Naive thymus-derived CD4-positive, alpha-beta T cell (primary cell): Measurements from ENCODE around the gene ELK4. TPM values are rescaled to one million over a fixed set of nuclear protein-coding genes. Genes with fewer than 3 reads are reported as not detected.

Source experiments
- ATAC-seq: fragments of 150-1000 bp; cut with Tn5 transposase; 2 replicates; pipeline ENCODE4 v1.10.0; 2021; ENCODE audit warnings: mild to moderate bottlenecking, moderate library complexity
- CTCF ChIA-PET: fragments of 350-600 bp; sonication (Branson Sonifier 250); formaldehyde crosslinking; loops from one replicate; lab custom pipeline; 2021; ENCODE audit warnings: antibody characterized with exemption; lab: Charles Lee
- POLR2A ChIA-PET: fragments of 350-600 bp; sonication (Branson Sonifier 250); formaldehyde crosslinking; loops from one replicate; lab custom pipeline; 2021; ENCODE audit warnings: antibody characterized with exemption, inconsistent platforms; lab: Charles Lee
- DNase-seq, 9 donors: peaks; one replicate each; pipeline versions ENCODE4 v3.0.0 to v3.0.0-alpha.2; 2020 to 2022; ENCODE audit warnings: mixed read lengths in 1 of 9
- H3K27ac ChIP-seq: one replicate; pipeline ENCODE4 v1.7.0; 2013; ENCODE audit warnings: mild to moderate bottlenecking, low read depth, low read length, moderate library complexity
- H3K27me3 ChIP-seq, 2 donors: one replicate each; pipeline ENCODE4 v1.7.0; 2013; ENCODE audit warnings: low read length in 2 of 2, mild to moderate bottlenecking in 2 of 2, moderate library complexity in 2 of 2; ENCODE audit not compliant: control insufficient read depth in 2 of 2, insufficient read depth in 2 of 2
- H3K36me3 ChIP-seq, 3 experiments: 1 replicate in 2 of 3; 2 replicates in 1 of 3; pipeline ENCODE4 v1.7.0; 2013; ENCODE audit warnings: low read length in 3 of 3, mild to moderate bottlenecking in 3 of 3, moderate library complexity in 1 of 3; ENCODE audit not compliant: insufficient read depth in 3 of 3, control insufficient read depth in 2 of 3
- H3K4me1 ChIP-seq, 2 donors: one replicate each; pipeline ENCODE4 v1.7.0; 2013; ENCODE audit warnings: low read length in 2 of 2, mild to moderate bottlenecking in 2 of 2, moderate library complexity in 1 of 2; ENCODE audit not compliant: control insufficient read depth in 2 of 2, insufficient read depth in 2 of 2
- H3K4me3 ChIP-seq: 2 replicates; pipeline ENCODE4 v1.7.0; 2013; ENCODE audit warnings: mild to moderate bottlenecking, low read length
- H3K9me3 ChIP-seq, 3 experiments: 1 replicate in 2 of 3; 2 replicates in 1 of 3; pipeline ENCODE4 v1.7.0; 2013; ENCODE audit warnings: low read length in 3 of 3; ENCODE audit not compliant: control insufficient read depth in 2 of 3
- H3K27ac Mint-ChIP-seq, 9 donors: one replicate each; pipeline ENCODE4 v1.8.0; 2020 to 2022; ENCODE audit warnings: mixed read lengths in 9 of 9, mild to moderate bottlenecking in 8 of 9, moderate library complexity in 5 of 9, inconsistent platforms in 2 of 9
- H3K27me3 Mint-ChIP-seq, 5 donors: one replicate each; pipeline ENCODE4 v1.8.0; 2021 to 2022; ENCODE audit warnings: mixed read lengths in 5 of 5, mild to moderate bottlenecking in 1 of 5
- H3K36me3 Mint-ChIP-seq, 5 donors: one replicate each; pipeline ENCODE4 v1.8.0; 2020 to 2022; ENCODE audit warnings: mixed read lengths in 5 of 5, mild to moderate bottlenecking in 3 of 5, inconsistent platforms in 1 of 5
- H3K4me1 Mint-ChIP-seq, 7 donors: one replicate each; pipeline ENCODE4 v1.8.0; 2020 to 2022; ENCODE audit warnings: mixed read lengths in 7 of 7, mild to moderate bottlenecking in 3 of 7, inconsistent platforms in 1 of 7
- H3K4me3 Mint-ChIP-seq, 10 donors: one replicate each; pipeline ENCODE4 v1.8.0; 2020 to 2022; ENCODE audit warnings: mild to moderate bottlenecking in 10 of 10, mixed read lengths in 10 of 10, moderate library complexity in 6 of 10, inconsistent platforms in 2 of 10
- H3K9me3 Mint-ChIP-seq, 11 donors: one replicate each; pipeline ENCODE4 v1.8.0; 2020 to 2022; ENCODE audit warnings: mixed read lengths in 11 of 11, mild to moderate bottlenecking in 4 of 11, inconsistent platforms in 1 of 11, moderate library complexity in 1 of 11
- intact Hi-C, 2 donors: fragments of 100-400 bp; cut with micrococcal nuclease; formaldehyde crosslinking; loops; one replicate each; pipeline ENCODE4 v1.15.1; 2023
- polyA plus RNA-seq, 2 donors: library from polyadenylated mRNA; unstranded; fragments of 300-500 nt; fragmentation: Illumina TruSeq; gene quantifications; one replicate each; pipeline ENCODE4 v1.2.3, GENCODE V29; 2021
- total RNA-seq, 6 experiments: library from RNA in 5 of 6; stranded (reverse) in 5 of 6; gene quantifications; 1 replicate in 5 of 6; 2 replicates in 1 of 6; pipeline ENCODE4 v1.2.3 and lab custom pipeline; 2021 to 2026

ELK4 gene
- total and polyA plus RNA-seq, 7 experiments from 2014 or later = 4.0 to 250 (median 123) TPM

- Histone ChIP-seq H3K27me3 (no peaks in the 10 kb centered on the region), H3K36me3 (peaks cover 0 to 35% (median 0%) of the 10 kb centered on the region in 3 experiments), H3K4me3 (no peak overlapping the region), H3K27ac (no peak overlapping the region), H3K9me3 (no peaks in the 10 kb centered on the region), H3K4me1 (peaks cover 3 to 14% of the 10 kb centered on the region in 2 donors)
- ChIA-PET CTCF (interaction anchor here (12.7 kb wide), 1 partner anchor 62 kb away, joined by 315 read pairs; no protein-coding TSS in a partner anchor), POLR2A (no interaction called here)
- Mint-ChIP-seq H3K36me3 (peaks cover 5 to 39% (median 22%) of the 10 kb centered on the region in 5 donors), H3K27ac (peak overlapping the region in 7 of 9 donors; percentile 56 to 99 (median 81)), H3K27me3 (no peaks in the 10 kb centered on the region), H3K4me1 (peaks cover 15 to 57% (median 43%) of the 10 kb centered on the region in 7 donors), H3K4me3 (no peak overlapping the region), H3K9me3 (no peaks in the 10 kb centered on the region)
- intact Hi-C loops = no loop called here
- ATAC-seq (no peak), DNase-seq (peak in 1 of 9 donors; percentile 6)
Observed at GRCh38 chr1:205596876-205597275, 34.9 kb downstream of the ELK4 start.

- H3K27ac ChIP-seq = peak overlapping the region; percentile 85
- H3K27me3 Mint-ChIP-seq = no peaks in the 10 kb centered on the region
- intact Hi-C loops = loop anchor here in 1 of 2 donors (2.0 kb wide), 1 partner anchor 15 kb away; no protein-coding TSS in a partner anchor
- ChIA-PET CTCF (interaction anchor here (0.6 to 12.7 kb wide), 3 partner anchors 35 to 63 kb away, joined by 3 to 315 read pairs (median 3); partner anchors contain the start of gene ELK4), POLR2A (interaction anchor here (0.8 to 9.4 kb wide), 2 partner anchors 13 to 35 kb away, joined by 3 to 290 read pairs; partner anchors contain the start of gene ELK4)
- no peaks in the 10 kb centered on the region for H3K9me3 Mint-ChIP-seq
- peaks cover 19 to 63% (median 50%) of the 10 kb centered on the region in 7 donors for H3K4me1 Mint-ChIP-seq
- peaks cover 5 to 39% (median 22%) of the 10 kb centered on the region in 5 donors for H3K36me3 Mint-ChIP-seq
- H3K27me3 ChIP-seq = no peaks in the 10 kb centered on the region
- H3K9me3 ChIP-seq = no peaks in the 10 kb centered on the region
- peaks cover 8 to 23% of the 10 kb centered on the region in 2 donors for H3K4me1 ChIP-seq
- H3K27ac Mint-ChIP-seq = peak overlapping the region; percentile 54 to 99 (median 96)
- DNase-seq (peak in 1 of 9 donors; percentile 15), ATAC-seq (no peak)
- H3K4me3 ChIP-seq = no peak overlapping the region
- H3K36me3 ChIP-seq = peaks cover 0 to 33% (median 0%) of the 10 kb centered on the region in 3 experiments
- no peak overlapping the region for H3K4me3 Mint-ChIP-seq
Observed at GRCh38 chr1:205595861-205596260, 36.0 kb downstream of the ELK4 start.

- H3K4me1 ChIP-seq = peaks cover 8 to 28% of the 10 kb centered on the region in 2 donors
- intact Hi-C loops = loop anchor here in 1 of 2 donors (2.0 kb wide), 1 partner anchor 15 kb away; no protein-coding TSS in a partner anchor
- peaks cover 0 to 31% (median 0%) of the 10 kb centered on the region in 3 experiments for H3K36me3 ChIP-seq
- CTCF ChIA-PET = interaction anchor here (0.6 to 12.7 kb wide), 3 partner anchors 36 to 64 kb away, joined by 3 to 315 read pairs (median 3); partner anchors contain the start of gene ELK4
- H3K27me3 ChIP-seq = no peaks in the 10 kb centered on the region
- Mint-ChIP-seq H3K36me3 (peaks cover 5 to 35% (median 22%) of the 10 kb centered on the region in 5 donors), H3K27ac (peak overlapping the region; percentile 54 to 99 (median 96)), H3K9me3 (no peaks in the 10 kb centered on the region), H3K4me3 (no peak overlapping the region), H3K27me3 (no peaks in the 10 kb centered on the region), H3K4me1 (peaks cover 19 to 63% (median 53%) of the 10 kb centered on the region in 7 donors)
- ATAC-seq (no peak), DNase-seq (peak in 1 of 9 donors; percentile 7)
- no peak overlapping the region for H3K4me3 ChIP-seq
- POLR2A ChIA-PET = interaction anchor here (0.8 to 9.4 kb wide), 3 partner anchors 14 to 35 kb away, joined by 3 to 290 read pairs (median 4); partner anchors contain the start of gene ELK4
- H3K27ac ChIP-seq = peak overlapping the region; percentile 85
- no peaks in the 10 kb centered on the region for H3K9me3 ChIP-seq
Observed at GRCh38 chr1:205595435-205595834, 36.4 kb downstream of the ELK4 start.

GRCh38 chr1:205594846-205595245 lies 37.0 kb downstream of the ELK4 start:
- no peaks in the 10 kb centered on the region for H3K27me3 ChIP-seq
- peaks cover 8 to 32% of the 10 kb centered on the region in 2 donors for H3K4me1 ChIP-seq
- ChIA-PET CTCF (interaction anchor here (0.7 to 12.7 kb wide), 5 partner anchors 36 to 322 kb away, joined by 3 to 315 read pairs (median 5); partner anchors contain the start of gene ELK4), POLR2A (interaction anchor here (0.8 to 9.4 kb wide), 3 partner anchors 14 to 36 kb away, joined by 3 to 290 read pairs (median 4); partner anchors contain the start of gene ELK4)
- intact Hi-C loops = loop anchor here in 1 of 2 donors (2.0 to 5.0 kb wide), 3 partner anchors 16 to 473 kb away; partner anchors contain the start of gene RBBP5
- no peak for ATAC-seq
- Mint-ChIP-seq H3K9me3 (no peaks in the 10 kb centered on the region), H3K4me1 (peaks cover 19 to 65% (median 59%) of the 10 kb centered on the region in 7 donors), H3K27ac (peak overlapping the region; percentile 10 to 99 (median 96)), H3K4me3 (peak overlapping the region in 7 of 10 donors; percentile 33 to 94 (median 56)), H3K27me3 (no peaks in the 10 kb centered on the region), H3K36me3 (peaks cover 4 to 32% (median 22%) of the 10 kb centered on the region in 5 donors)
- H3K4me3 ChIP-seq = no peak overlapping the region
- H3K36me3 ChIP-seq = peaks cover 0 to 25% (median 0%) of the 10 kb centered on the region in 3 experiments
- no peaks in the 10 kb centered on the region for H3K9me3 ChIP-seq
- peak in 1 of 9 donors; percentile 18 for DNase-seq
- peak overlapping the region; percentile 85 for H3K27ac ChIP-seq

- no peaks in the 10 kb centered on the region for H3K9me3 Mint-ChIP-seq
- no peaks in the 10 kb centered on the region for H3K27me3 ChIP-seq
- intact Hi-C loops = loop anchor here (2.0 to 5.0 kb wide), 4 partner anchors 15 to 472 kb away; partner anchors contain the start of gene RBBP5 (in 1 of the 2)
- peak overlapping the region; percentile 88 to 99 (median 96) for H3K27ac Mint-ChIP-seq
- peaks cover 8 to 32% of the 10 kb centered on the region in 2 donors for H3K4me1 ChIP-seq
- peak overlapping the region; percentile 85 for H3K27ac ChIP-seq
- peak overlapping the region; percentile 36 for H3K4me3 ChIP-seq
- DNase-seq = peak in 2 of 9 donors; percentile 17 to 30
- POLR2A ChIA-PET = interaction anchor here (0.7 to 9.4 kb wide), 10 partner anchors 13 to 181 kb away, joined by 3 to 290 read pairs (median 6); partner anchors contain the start of genes ELK4 and RAB29
- peak overlapping the region; percentile 74 to 94 (median 86) for H3K4me3 Mint-ChIP-seq
- H3K27me3 Mint-ChIP-seq = no peaks in the 10 kb centered on the region
- ATAC-seq = no peak
- peaks cover 0 to 16% (median 0%) of the 10 kb centered on the region in 3 experiments for H3K36me3 ChIP-seq
- peaks cover 0 to 26% (median 21%) of the 10 kb centered on the region in 5 donors for H3K36me3 Mint-ChIP-seq
- no peaks in the 10 kb centered on the region for H3K9me3 ChIP-seq
- peaks cover 19 to 66% (median 62%) of the 10 kb centered on the region in 7 donors for H3K4me1 Mint-ChIP-seq
- CTCF ChIA-PET = interaction anchor here (0.9 to 12.7 kb wide), 8 partner anchors 11 to 321 kb away, joined by 3 to 315 read pairs (median 11); partner anchors contain the start of gene ELK4
Observed at GRCh38 chr1:205593967-205594366, 37.8 kb downstream of the ELK4 start.

- peak overlapping the region; percentile 88 to 99 (median 96) for H3K27ac Mint-ChIP-seq
- ChIA-PET POLR2A (interaction anchor here (0.7 to 9.4 kb wide), 10 partner anchors 14 to 182 kb away, joined by 3 to 290 read pairs (median 6); partner anchors contain the start of genes ELK4 and RAB29), CTCF (interaction anchor here (1.0 to 12.7 kb wide), 8 partner anchors 11 to 320 kb away, joined by 3 to 315 read pairs (median 10); partner anchors contain the start of gene ELK4)
- peak overlapping the region; percentile 74 to 94 (median 86) for H3K4me3 Mint-ChIP-seq
- peak overlapping the region; percentile 85 for H3K27ac ChIP-seq
- H3K4me1 ChIP-seq = peaks cover 8 to 32% of the 10 kb centered on the region in 2 donors
- H3K27me3 ChIP-seq = no peaks in the 10 kb centered on the region
- DNase-seq = peak in 7 of 9 donors; percentile 48 to 76 (median 65)
- peaks cover 0 to 24% (median 19%) of the 10 kb centered on the region in 5 donors for H3K36me3 Mint-ChIP-seq
- ATAC-seq = peak; percentile 65
- H3K4me1 Mint-ChIP-seq = peaks cover 19 to 66% (median 62%) of the 10 kb centered on the region in 7 donors
- H3K9me3 Mint-ChIP-seq = no peaks in the 10 kb centered on the region
- peak overlapping the region; percentile 36 for H3K4me3 ChIP-seq
- intact Hi-C loops = loop anchor here (2.0 to 5.0 kb wide), 3 partner anchors 15 to 471 kb away; partner anchors contain the start of gene RBBP5 (in 1 of the 2)
- no peaks in the 10 kb centered on the region for H3K27me3 Mint-ChIP-seq
- no peaks in the 10 kb centered on the region for H3K9me3 ChIP-seq
- H3K36me3 ChIP-seq = peaks cover 0 to 12% (median 0%) of the 10 kb centered on the region in 3 experiments
Observed at GRCh38 chr1:205593532-205593931, 38.3 kb downstream of the ELK4 start.
